GM23338 (cell line): ENCODE results near the gene GMPPB.

ENCODE experiments used
- CTCF ChIP-seq, 2 experiments: fragments of 200-600 bp in 1 of 2; sonication (generic) in 1 of 2; conservative IDR thresholded peaks; 2 replicates each; pipeline versions ENCODE4 v1.5.1 to v1.6.1; 2016 to 2017; ENCODE audit warnings: antibody characterized with exemption in 2 of 2, low read depth in 2 of 2, mild to moderate bottlenecking in 2 of 2, moderate library complexity in 1 of 2
- EZH2 ChIP-seq: fragments of 200-600 bp; sonication (generic); IDR thresholded peaks from one replicate; pipeline ENCODE4 v1.8.0; 2017; ENCODE audit warnings: antibody characterized with exemption, mild to moderate bottlenecking, low read depth; ENCODE audit not compliant: unreplicated experiment
- EZH2phosphoT487 ChIP-seq: fragments of 200-600 bp; sonication (generic); IDR thresholded peaks from one replicate; pipeline ENCODE4 v1.8.1; 2018; ENCODE audit warnings: antibody characterized with exemption; ENCODE audit not compliant: unreplicated experiment

- TF ChIP-seq CTCF (conservative IDR thresholded peaks at IDR 0.05; ENCODE audit: low read depth in 2 of 2) (no peak), EZH2 (no peak), EZH2phosphoT487 (no peak)
Measured at GRCh38 chr3:49714728-49715550, 8.8 kb downstream of the GMPPB start.
